SK-N-SH (cell line): ENCODE measurements around the gene RPL22.

Experiments used
- CTCF ChIP-seq: fragments of 200-600 bp; sonication (generic); IDR thresholded peaks from 2 replicates; pipeline ENCODE4 v1.6.1; 2017; ENCODE audit warnings: antibody characterized with exemption, mild to moderate bottlenecking, moderate library complexity
- EP300 ChIP-seq, 2 experiments: IDR thresholded peaks; 2 replicates each; pipeline versions ENCODE4 v1.4.0 to v1.6.1; 2012; ENCODE audit warnings: borderline replicate concordance in 1 of 2, low read depth in 1 of 2, low read length in 1 of 2
- POLR2AphosphoS5 ChIP-seq: IDR thresholded peaks from 2 replicates; pipeline ENCODE4 v1.6.1; 2012; ENCODE audit warnings: low read depth, low read length
- TCF12 ChIP-seq: IDR thresholded peaks from 2 replicates; pipeline ENCODE4 v1.4.0; 2012

- TF ChIP-seq CTCF (no peak), TCF12 (no peak), EP300 (IDR thresholded peaks at IDR 0.05; ENCODE audit: borderline replicate concordance in 1 of 2, low read depth in 1 of 2, low read length in 1 of 2) (no peak), POLR2AphosphoS5 (no peak)
These were observed 36.6 kb downstream of the RPL22 start for GRCh38 chr1:6162773-6163172.
